GM19324 (cell line): ENCODE measurements around the gene ULK2.
"Not testable (repeated sequence)": the region's sequence is repeated elsewhere in the genome, so short reads cannot be mapped to it uniquely, and the experiment has no call there.

Source experiments
- ATAC-seq: cut with Tn5 transposase; IDR thresholded peaks from one replicate; pipeline ENCODE4 v1.9.1; 2021; ENCODE audit warnings: mild to moderate bottlenecking, moderate library complexity; ENCODE audit not compliant: unreplicated experiment, low FRiP score

Gene ULK2

DNA sequence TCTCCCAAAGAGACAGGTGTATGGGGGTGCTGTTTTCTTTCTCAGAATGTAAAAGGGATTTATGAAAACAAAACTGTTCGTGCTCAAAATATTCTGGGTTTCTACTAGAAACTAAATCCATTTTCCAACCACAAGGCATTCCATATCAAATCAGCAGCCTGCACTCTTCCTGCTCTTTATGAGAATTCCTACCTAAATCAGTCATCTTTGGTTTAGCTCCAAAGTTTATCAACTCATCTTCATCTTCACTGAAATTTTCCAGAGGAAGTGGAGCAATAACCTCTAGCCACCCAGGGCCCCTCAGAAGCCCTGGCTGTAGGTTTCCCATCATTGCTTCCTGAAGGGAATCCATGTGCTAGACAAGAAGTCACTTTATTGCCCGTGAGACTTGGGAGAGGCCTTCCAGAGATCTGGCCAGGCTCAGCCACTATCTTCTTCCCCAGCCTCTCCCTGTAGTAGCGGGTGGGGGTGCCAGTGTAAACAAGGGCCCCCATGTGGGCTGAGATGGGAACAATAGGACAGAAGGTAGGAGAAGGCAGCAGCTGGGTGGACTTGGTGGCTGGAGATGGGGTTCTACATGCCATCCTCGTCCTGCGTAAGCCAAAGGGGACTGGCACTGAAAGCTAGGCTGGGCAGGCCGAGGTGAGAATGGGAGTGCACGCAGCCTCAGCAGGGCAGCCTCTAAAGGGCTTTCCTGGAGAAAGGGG, 97.6 kb downstream of the ULK2 start:
- no peak for ATAC-seq

DNA sequence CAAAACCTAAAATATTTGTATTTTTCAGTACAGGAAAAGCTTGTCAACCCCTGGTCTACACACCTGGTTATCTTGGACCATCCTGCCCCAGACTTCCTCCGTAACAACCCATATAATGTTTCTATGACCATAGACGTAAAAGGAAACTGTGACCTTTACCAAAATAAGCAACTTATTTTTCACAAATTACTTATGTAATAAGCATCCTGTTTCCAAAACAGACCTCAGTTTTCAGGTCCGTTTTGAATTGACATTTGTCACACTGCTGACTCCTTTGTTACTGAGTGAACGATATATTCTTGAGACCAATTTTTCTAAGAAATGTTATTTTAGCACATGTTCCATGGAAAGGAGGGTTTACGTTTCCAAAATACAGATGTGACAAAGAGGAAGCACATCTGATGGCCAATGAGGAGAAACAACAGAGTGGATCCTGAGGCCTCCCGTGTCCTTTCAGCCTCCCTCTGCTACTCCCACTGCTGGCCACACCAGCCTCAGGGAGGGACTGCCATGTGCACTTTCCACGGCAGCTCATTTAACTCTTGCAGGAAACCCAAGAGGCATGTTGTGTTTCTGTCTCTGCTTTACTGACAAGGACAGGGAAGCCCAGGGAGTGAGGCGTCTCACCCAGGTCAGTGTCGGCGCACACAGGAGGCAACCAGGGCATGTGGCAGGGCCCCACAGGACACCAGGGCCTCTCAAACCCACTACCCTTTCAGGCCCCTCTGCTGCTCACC, 99.5 kb downstream of the ULK2 start:
- no peak for ATAC-seq

DNA sequence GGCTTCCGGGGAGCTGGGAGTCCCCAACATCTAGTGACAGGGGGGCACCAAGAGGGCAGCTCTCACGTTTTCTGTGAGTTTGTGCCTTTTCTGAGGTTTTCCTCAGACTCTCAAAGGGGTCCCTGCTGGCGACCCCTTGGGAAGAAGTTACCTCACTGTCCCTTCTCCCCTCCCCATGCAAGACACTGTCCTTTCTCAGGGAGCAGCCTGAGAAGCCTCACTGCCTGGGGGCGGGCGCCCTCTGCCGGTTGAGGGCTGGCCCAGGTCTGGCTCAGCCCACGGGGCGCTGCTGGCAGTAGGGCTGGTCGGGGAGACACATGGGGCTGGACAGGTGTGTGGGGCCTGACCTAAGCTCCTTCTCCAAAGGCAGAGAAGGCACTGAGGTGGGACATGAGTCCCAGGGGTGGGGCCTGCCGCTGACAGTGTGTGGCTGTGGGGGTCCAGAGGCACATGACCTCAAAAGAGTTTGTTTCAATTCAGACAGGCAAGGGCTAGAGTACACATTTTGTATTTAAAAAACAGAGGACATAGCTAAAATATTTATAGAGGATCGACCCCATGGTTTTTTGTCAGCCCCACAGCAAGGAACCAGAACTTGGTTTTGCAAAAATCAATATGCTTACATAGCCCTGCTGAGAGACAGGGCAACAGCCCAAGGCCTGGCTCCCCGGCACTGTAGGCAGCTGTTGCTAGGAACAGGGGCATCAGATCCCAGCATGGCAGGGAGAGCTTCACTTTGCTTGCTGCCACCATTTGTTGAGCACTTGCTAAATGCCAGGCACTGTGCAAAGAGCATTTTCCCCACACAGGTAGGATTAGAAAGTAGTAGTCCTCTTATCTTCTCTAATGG, 101.1 kb downstream of the ULK2 start:
- no peak for ATAC-seq

DNA sequence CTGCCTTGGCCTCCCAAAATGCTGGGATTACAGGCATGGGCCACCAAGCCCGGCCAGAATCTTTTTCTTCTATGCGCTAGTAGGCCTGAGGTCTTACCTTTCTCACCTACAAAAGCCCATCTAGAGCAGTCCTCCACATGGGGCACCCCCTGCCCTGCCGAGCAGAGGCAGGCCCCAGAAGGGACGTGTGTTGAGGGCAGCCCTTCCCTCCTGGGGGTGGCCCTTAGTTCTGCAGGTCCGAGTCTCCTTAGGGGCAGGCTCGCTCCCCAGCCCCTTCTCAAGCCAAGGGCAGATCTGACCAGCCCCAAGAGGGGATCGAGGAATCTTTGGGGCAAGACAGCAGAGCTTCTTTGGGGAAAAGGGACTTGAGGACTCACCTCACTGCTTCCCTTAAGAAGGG, 101.7 kb downstream of the ULK2 start:
- no peak for ATAC-seq

DNA sequence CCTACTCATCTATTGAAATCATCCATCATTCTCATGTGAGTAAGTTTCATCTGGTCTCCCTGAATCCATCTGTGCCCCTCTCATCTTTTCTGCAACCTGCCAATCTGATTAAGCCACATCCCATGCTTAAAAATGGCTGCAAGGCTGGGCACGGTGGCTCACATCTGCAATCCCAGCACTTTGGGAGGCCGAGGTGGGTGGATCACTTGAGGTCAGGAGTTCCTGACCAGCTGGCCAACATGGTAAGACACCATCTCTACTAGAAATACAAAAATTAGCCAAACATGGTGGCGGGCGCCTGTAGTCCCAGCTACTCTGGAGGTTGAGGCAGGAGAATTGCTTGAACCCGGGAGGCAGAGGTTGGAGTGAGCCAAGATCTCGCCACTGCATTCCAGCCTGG, 103.7 kb downstream of the ULK2 start:
- ATAC-seq, result not testable (repeated sequence)

DNA sequence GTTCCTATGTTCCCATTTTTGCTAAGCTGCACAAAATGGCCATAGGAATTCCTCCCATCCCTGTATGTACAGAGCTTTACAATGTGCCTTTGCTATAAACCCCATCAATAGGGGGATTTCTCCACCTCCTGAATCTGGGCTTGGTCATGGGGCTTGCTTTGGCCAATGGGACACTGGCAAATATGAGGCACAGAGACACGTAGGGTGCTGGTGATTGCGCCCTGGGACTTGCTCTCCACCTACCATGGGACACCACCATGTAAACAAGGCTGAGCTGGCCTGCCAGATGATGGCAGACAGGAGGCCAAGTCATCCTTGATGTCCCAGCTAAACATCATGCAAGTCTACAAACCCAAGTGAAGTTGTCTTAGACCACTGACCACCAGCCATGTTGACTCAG, 104.3 kb downstream of the ULK2 start:
- ATAC-seq, result no peak

DNA sequence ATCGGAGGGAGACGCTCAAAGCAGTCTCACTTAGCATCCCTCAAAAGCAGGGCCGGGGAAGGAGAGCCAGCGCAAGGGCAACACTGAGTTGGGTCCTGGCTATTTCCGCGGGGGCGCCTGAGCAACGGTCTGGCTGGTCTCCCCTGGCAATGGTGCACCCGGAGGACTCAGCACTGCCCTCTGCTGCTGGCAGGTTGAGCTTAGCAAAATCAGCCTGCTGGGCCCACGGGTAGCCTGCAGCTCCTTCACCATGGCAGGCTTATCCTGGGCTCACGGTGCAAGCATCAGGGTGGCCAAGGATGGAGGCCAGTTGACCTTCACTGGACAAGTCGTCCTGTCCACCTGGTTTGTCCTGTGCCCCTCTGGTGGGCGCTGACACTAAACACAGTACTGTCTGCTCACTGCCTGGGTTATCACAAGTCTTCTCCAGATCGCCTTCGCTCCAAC, 105.2 kb downstream of the ULK2 start:
- ATAC-seq, result no peak

DNA sequence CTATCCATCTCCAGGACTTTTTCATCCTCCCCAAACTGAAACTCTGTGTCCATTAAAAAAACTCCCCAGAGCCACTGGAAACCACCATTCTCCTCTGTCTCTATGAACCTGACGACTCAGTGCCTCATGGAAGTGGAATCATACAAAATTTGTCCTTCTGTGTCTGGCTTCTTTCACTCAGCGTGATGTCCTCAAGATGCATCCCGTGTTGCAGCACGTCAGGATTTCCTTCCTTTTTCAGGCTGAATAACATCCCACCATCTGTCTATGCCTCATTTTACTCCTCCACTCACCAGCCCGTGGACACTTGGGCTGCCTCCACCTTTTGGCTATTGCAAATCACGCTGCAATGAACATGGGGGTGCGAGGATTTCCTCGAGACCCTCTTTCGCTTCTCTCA, 107.0 kb downstream of the ULK2 start:
- no peak for ATAC-seq

DNA sequence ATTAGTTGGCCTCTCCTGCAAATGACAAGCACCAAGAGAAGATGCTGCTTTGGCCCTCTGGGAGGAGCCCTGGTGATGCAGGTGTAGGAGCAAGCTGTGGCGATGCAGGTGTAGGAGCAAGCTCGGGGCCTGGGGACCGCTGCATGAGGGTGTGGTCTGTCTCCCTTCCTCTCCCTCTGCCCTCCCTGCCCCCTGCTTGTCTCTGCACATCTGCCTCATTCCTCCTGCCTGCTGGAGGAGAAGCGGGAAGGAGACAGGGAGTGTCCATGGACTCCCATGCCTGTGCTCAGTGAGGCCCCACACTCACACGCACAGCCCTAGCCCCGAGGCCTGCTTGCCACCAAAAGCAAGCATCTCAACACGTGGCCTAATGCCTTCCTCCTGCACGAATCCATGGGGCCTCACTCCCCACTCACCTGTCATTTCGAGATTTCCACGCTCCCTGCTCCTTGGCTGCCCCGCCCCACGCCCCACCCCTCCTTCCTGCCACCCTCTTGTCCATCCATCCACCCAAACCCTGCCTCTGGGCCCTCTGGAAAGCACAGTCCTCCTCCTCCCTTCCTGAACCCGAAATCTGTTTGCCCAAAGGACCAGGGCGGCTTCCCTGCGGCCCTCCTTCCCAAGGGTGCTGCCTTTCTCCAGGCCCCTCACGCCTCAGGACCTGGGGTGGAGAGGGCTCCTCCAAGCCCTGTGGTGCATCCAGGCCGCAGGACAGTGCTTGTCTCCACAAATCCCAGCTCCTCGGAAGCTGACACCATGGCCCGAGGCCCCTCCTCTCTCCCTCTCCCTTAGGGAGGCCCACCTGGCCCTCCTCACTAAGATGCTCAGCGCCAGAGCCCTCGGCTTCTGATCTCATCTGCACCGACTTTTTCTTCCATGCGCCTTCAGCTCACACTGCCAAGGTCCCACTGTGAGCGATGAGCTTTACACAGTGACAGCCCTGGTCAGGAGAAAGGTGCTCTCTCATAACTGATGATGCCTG, 107.9 kb downstream of the ULK2 start:
- ATAC-seq, result no peak

DNA sequence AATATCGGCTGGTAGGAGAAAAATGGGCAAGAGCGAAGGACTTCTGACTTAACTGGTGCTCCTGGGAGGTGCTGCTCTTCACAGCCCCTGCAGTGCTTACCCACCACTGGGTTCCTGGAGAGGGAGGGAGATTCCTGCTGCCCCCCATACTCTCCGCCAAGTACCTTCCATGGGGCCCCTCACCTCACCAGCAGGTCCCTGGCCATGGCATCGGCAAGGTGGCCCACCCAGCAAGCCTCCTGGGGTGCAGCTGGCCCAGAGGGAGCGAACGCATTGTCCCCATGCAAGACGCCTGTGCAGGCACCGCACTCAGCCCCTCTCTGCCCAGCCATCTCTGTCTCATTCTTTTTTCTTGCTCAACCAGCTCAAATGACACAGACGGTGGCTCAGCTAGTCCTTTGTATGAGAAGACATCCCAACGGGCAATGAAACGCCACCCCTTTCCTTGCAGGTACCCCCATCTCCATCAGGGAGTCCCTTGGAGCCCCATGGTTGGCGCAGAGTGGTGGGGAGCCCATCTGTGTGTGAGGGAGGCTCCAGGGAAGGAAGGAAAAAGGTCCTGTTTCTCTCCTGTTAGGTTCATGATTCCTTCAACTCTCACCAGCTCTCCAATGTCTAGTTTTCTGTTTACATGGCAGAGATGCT, 110.1 kb downstream of the ULK2 start:
- ATAC-seq, result no peak

DNA sequence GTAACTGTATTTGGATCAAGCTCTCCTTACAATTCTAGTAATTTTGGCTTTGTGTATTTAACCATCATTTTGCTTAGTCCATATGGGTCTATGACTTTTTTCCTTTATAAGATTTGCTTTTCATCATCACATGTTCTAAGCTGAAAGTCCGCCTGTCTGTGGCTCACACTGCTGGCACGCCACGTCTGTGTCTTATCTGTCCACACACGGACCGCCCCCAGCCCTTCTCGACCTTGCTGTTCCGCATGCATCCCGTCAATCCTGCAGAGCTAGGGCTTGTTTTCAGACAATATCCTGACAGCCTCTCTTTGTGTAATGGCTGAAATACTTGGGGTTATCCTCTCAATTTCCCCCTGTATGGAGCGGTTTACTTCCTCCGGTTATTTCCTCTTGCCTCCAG, 111.2 kb downstream of the ULK2 start:
- no peak for ATAC-seq

DNA sequence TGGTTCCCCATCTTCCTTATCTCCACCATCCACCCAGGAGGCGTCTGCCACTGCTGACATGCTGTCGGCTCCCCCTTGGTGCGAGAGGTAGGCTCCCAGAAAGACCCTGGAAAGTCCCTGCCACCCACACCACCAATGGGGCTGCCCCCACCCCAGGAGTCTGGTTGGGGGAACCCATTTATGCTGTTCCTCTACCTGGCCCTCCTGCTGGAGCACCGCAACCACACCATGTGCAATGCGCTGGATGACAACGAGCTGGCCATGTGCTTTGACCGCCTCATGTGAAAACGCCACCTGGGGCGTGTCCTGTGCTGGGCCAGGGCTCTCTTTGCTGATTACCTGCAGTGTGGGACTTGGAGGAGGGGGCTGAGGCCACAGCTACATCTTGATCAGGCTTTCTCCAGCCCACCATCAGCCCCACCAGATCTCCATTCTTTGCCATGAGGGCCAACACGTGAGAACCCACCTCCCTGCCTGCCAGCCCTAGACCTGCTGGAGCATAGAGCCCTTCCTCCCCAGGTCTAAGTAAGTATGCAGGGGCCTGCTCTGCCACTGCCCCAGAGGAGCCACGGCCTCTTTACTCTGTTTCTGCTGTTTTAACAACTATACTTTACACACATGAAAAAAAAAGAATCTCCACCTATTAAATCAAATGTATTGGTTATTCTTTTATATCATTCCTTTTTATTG, 111.8 kb downstream of the ULK2 start:
- no peak for ATAC-seq

DNA sequence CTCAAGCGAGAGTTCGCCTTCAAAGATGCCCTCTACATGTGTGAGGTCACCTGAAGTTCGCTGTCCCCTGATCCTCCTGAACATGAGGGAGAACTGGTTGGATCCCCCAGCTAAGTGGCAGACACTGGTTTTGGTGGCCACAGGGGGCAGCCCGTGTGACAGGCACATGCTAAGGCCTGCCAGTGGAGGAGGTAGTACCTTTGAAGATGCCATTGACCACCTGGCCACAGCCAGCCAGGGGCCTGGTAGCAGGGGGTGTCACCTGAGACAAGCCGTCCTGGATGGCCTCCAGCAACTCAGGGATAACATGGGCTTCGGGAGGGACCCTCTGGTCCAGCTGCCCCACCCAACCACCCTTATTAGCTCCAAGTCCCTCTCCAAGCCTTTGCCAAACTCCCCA, 112.3 kb downstream of the ULK2 start:
- ATAC-seq, result no peak

DNA sequence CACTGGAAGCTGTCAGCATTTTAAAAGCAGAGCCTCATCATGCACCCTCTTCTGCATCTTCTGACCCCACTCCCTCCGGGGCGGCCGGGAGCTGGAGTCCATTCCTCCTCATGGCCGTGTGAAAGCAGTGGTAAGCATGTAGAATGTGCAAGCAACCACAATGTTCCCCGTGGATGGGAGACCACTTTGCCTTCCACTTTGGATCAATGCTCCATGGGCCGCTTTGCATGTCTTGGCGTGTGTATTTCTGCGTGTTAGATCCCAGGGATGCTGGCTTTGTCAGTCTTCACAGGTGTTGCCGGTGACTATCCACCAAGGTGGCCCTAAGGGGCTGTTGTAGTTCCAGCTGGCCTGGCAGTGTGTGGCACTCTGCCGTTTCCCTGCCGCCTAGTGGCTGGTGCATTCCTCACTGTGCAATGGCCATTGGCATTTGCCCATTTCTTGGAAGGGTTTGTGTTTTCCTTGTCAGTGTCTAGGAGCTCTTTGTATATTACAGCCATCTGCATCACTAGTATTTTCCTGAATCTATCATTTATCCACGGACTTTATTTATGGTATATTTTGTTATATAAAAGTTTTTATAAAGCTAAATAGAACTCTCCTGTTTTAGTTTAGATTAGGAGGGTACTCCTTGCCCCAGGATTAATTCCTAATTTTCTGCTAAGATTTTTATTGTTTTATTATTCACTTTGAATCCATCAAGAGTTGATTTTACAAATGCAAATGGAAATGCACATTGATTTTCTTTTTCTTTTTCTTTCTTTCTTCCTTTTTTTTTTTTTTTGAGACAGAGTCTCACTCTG, 113.9 kb downstream of the ULK2 start:
- no peak for ATAC-seq

DNA sequence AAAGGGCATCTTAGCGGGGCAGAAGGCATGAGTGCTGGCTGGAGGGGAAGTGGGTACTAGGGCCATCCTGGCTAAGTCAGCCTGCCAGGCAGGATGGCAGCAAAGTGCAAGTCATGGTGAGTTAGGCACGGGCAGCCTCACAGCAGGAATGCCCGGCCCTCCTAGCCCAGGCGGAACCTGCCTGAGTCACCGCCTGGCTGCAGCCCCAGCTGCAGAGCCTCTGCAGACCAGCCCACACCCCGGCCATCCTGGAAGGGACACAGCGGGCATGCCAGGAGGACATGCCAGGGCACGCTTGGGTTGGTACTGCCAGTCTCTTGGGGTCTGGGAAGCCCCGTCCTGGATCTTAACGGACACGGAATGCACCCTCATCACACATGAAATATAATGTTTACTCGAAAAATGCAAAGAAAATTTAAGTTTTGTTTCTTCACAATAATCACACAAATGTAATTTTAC, 114.7 kb downstream of the ULK2 start:
- ATAC-seq, result no peak

DNA sequence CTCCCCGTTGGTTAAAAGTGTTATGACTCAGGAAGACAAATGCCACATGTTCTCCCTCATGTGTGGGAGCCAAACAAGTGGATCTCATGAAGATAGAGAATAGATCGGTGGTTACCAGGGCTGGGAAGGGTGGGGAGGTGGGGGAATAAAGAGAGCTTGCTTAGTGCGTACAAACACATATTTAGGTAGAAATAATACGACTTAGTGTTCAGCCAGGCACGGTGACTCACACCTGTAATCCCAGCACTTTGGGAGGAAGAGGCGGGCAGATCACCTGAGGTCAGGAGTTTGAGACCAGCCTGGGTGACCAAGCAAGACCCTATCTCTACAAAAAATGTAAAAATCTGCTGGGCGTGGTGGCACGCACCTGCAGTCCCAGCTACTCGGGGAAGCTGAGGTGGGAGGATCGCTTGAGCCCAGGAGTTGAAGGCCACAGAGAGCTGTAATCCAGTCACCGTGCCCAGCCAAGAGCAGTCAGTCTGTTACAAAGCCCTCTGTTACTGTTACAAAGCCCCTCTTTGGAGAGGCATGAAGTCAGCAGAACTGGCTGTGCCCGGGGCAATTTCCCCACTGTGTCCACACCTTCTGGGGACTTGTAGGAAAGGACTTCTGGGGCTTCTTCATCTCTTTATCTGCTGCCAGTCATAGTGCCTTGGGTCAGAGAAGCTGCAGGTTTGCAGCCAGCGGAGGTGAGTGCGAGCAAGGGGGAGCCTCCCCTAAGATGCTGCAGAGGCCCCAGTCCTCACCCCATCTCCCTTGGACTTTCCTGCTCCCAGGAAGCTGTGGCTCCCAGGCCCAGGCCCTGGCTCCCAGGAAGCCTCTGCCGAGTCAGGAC, 115.3 kb downstream of the ULK2 start:
- ATAC-seq, result no peak

DNA sequence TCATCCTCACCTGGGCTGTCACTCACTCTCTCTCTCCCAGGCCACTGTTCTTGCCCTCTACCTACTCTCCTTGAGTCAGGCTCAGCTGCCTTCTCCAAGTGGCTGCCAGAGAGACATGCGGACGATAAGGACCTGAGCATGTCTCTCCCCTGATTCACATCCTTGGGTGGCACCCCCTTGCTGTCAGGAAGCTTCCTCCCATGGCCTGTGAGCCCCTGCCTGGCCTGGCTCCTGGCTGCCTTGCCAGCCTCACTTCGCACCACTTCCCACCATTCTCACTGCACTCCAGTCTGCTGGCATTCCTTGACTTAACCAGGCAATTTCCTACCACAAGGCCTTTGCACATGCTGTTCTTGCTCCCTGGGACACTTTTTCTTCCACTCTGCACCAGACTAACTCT, 116.9 kb downstream of the ULK2 start:
- ATAC-seq, result no peak
